Measurements from ENCODE around the gene UBA6.

Gene UBA6

GRCh38 chr4:67674098-67674497 is 26.9 kb downstream of the UBA6 start:
- no peaks in the 10 kb centered on the region for H3K79me2 ChIP-seq (ENCODE audit: insufficient read depth, low read length)
- no peak overlapping the region for H2AFZ ChIP-seq (ENCODE audit: low read length)
- no peaks in the 10 kb centered on the region for H3K27me3 ChIP-seq (ENCODE audit: insufficient read depth, low read length, poor library complexity, severe bottlenecking)
- no peaks in the 10 kb centered on the region for H3F3A ChIP-seq (ENCODE audit: low read depth)
- H4K20me1 ChIP-seq (ENCODE audit: insufficient read depth, low read length, poor library complexity, severe bottlenecking), result no peaks in the 10 kb centered on the region
- TF ChIP-seq CTCF (conservative IDR thresholded peaks at IDR 0.05; ENCODE audit: low read length), result no peak
- no peak for TF ChIP-seq EZH2phosphoT487 (IDR thresholded peaks at IDR 0.05; ENCODE audit: borderline replicate concordance)
- no peak overlapping the region for H3K4me3 ChIP-seq (ENCODE audit: low read length, poor library complexity, severe bottlenecking)
- peaks cover 79% of the 10 kb centered on the region for H3K36me3 ChIP-seq (ENCODE audit: insufficient read depth, low read length)
- H3K9me3 ChIP-seq (ENCODE audit: insufficient read depth, low read depth, low read length), result peaks cover 7% of the 10 kb centered on the region; the same call in 1 of the 2 replicates
- no peaks in the 10 kb centered on the region for H3K9me2 ChIP-seq (replicated peaks; ENCODE audit: low read depth, low read length)
- no peak overlapping the region for H3K9ac ChIP-seq (ENCODE audit: low read depth, low read length, poor library complexity, severe bottlenecking)
- H3K4me2 ChIP-seq (ENCODE audit: low read depth, low read length, poor library complexity, severe bottlenecking), result no peak overlapping the region
- H3K4me1 ChIP-seq (ENCODE audit: insufficient read depth, low read length, poor library complexity, severe bottlenecking), result no peaks in the 10 kb centered on the region

GRCh38 chr4:67668315-67668714 is 32.6 kb downstream of the UBA6 start:
- Histone ChIP-seq H3K4me2 (ENCODE audit: low read depth, low read length, poor library complexity, severe bottlenecking) (no peak overlapping the region), H3K4me1 (ENCODE audit: insufficient read depth, low read length, poor library complexity, severe bottlenecking) (no peaks in the 10 kb centered on the region), H2AFZ (ENCODE audit: low read length) (no peak overlapping the region), H3K79me2 (ENCODE audit: insufficient read depth, low read length) (no peaks in the 10 kb centered on the region), H3K9me2 (replicated peaks; ENCODE audit: low read depth, low read length) (no peaks in the 10 kb centered on the region), H3K4me3 (ENCODE audit: low read length, poor library complexity, severe bottlenecking) (no peak overlapping the region), H3K36me3 (ENCODE audit: insufficient read depth, low read length) (peaks cover 76% of the 10 kb centered on the region), H3K27me3 (ENCODE audit: insufficient read depth, low read length, poor library complexity, severe bottlenecking) (no peaks in the 10 kb centered on the region), H3K9ac (ENCODE audit: low read depth, low read length, poor library complexity, severe bottlenecking) (no peak overlapping the region), H3K9me3 (ENCODE audit: insufficient read depth, low read depth, low read length) (no peaks in the 10 kb centered on the region), H4K20me1 (ENCODE audit: insufficient read depth, low read length, poor library complexity, severe bottlenecking) (no peaks in the 10 kb centered on the region), H3F3A (ENCODE audit: low read depth) (no peaks in the 10 kb centered on the region)
- no peak for TF ChIP-seq CTCF (conservative IDR thresholded peaks at IDR 0.05; ENCODE audit: low read length)
- TF ChIP-seq EZH2phosphoT487 (IDR thresholded peaks at IDR 0.05; ENCODE audit: borderline replicate concordance), result no peak

DNA sequence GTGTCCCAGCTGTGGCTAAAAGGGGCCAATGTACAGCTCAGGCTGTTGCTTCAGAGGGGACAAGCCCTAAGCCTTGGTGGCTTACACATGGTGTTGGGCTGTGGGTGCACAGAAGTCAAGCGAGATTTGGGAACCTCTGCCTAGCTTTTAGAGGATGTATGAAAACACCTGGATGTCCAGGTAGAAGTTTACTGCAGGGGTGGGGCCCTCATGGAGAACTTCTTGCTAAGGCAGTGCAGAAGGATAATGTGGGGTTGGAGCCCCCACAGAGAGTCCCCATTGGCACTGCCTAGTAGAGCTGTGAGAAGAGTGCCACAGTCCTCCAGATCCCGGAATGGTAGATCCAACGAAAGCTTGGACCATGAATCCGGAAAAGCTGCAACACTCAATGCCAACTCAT is 40.5 kb downstream of the UBA6 start:
- H3F3A ChIP-seq (ENCODE audit: low read depth), result no peaks in the 10 kb centered on the region
- no peaks in the 10 kb centered on the region for H3K27me3 ChIP-seq (ENCODE audit: insufficient read depth, low read length, poor library complexity, severe bottlenecking)
- H2AFZ ChIP-seq (ENCODE audit: low read length), result no peak overlapping the region
- peaks cover 10% of the 10 kb centered on the region for H3K4me1 ChIP-seq (ENCODE audit: insufficient read depth, low read length, poor library complexity, severe bottlenecking)
- no peaks in the 10 kb centered on the region for H3K79me2 ChIP-seq (ENCODE audit: insufficient read depth, low read length)
- peaks cover 19% of the 10 kb centered on the region for H3K9me3 ChIP-seq (ENCODE audit: insufficient read depth, low read depth, low read length)
- H3K36me3 ChIP-seq (ENCODE audit: insufficient read depth, low read length), result peaks cover 72% of the 10 kb centered on the region
- H3K4me2 ChIP-seq (ENCODE audit: low read depth, low read length, poor library complexity, severe bottlenecking), result no peak overlapping the region
- no peaks in the 10 kb centered on the region for H3K9me2 ChIP-seq (replicated peaks; ENCODE audit: low read depth, low read length)
- H3K9ac ChIP-seq (ENCODE audit: low read depth, low read length, poor library complexity, severe bottlenecking), result no peak overlapping the region
- TF ChIP-seq CTCF (conservative IDR thresholded peaks at IDR 0.05; ENCODE audit: low read length) (no peak), EZH2phosphoT487 (IDR thresholded peaks at IDR 0.05; ENCODE audit: borderline replicate concordance) (no peak)
- no peaks in the 10 kb centered on the region for H4K20me1 ChIP-seq (ENCODE audit: insufficient read depth, low read length, poor library complexity, severe bottlenecking)
- no peak overlapping the region for H3K4me3 ChIP-seq (ENCODE audit: low read length, poor library complexity, severe bottlenecking)
